IMR-90 (cell line): Measurements from ENCODE around the gene MNAT1.

Experiments used
- POLR2A ChIP-seq: IDR thresholded peaks from 2 replicates; pipeline ENCODE4 v1.6.1; 2012; ENCODE audit warnings: mild to moderate bottlenecking, low read depth, low read length
- TF ChIP-seq, protein P1 (sequence below): conservative IDR thresholded peaks from 2 replicates; pipeline ENCODE4 v1.5.1; 2012; ENCODE audit warnings: mild to moderate bottlenecking, low read depth, low read length, improper control_type of control experiment

DNA sequence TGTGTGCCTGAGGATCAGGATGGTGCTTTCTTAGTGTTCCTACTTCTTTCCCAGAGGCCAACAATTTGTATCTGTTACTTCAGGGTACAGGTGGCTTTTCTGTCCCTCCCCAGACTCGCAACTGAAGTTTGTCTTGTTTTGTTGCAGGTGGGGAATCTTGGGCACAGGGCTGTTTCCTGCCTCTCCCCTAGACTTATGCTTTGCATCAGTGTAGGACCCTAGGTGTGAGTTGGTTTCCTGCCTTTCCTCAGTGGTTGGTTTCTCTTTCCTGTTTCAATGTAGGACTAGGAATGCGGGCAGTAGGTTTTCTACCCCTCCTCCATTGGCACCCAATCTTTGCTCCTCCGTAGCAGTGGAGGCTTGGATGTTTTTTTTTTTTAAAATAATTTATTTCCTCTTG lies 159.3 kb downstream of the MNAT1 start:
- TF ChIP-seq, protein P1, sequence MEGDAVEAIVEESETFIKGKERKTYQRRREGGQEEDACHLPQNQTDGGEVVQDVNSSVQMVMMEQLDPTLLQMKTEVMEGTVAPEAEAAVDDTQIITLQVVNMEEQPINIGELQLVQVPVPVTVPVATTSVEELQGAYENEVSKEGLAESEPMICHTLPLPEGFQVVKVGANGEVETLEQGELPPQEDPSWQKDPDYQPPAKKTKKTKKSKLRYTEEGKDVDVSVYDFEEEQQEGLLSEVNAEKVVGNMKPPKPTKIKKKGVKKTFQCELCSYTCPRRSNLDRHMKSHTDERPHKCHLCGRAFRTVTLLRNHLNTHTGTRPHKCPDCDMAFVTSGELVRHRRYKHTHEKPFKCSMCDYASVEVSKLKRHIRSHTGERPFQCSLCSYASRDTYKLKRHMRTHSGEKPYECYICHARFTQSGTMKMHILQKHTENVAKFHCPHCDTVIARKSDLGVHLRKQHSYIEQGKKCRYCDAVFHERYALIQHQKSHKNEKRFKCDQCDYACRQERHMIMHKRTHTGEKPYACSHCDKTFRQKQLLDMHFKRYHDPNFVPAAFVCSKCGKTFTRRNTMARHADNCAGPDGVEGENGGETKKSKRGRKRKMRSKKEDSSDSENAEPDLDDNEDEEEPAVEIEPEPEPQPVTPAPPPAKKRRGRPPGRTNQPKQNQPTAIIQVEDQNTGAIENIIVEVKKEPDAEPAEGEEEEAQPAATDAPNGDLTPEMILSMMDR: no peak
- no peak for TF ChIP-seq POLR2A
